WTC11 (cell line): ENCODE results near the gene VTA1. TPM values are rescaled to one million over a fixed set of nuclear protein-coding genes. Genes with fewer than 3 reads are reported as not detected.

Experiments
- ATAC-seq: fragments of 200-7000 bp; cut with Tn5 transposase; 2 replicates; pipeline ENCODE4 v1.10.0; 2021; ENCODE audit warnings: mild to moderate bottlenecking, moderate library complexity
- CTCF ChIA-PET: fragments of 300-600 bp; sonication (Branson Sonifier 250); formaldehyde crosslinking; loops from one replicate; lab custom pipeline; 2021; ENCODE audit warnings: antibody characterized with exemption; lab: Charles Lee
- POLR2A ChIA-PET: fragments of 350-600 bp; sonication (Branson Sonifier 250); formaldehyde crosslinking; loops from one replicate; lab custom pipeline; 2021; ENCODE audit warnings: antibody characterized with exemption; lab: Charles Lee
- DNase-seq: peaks from one replicate; pipeline ENCODE4 v3.0.0; 2021; ENCODE audit warnings: low spot score
- H3K27ac Mint-ChIP-seq: 2 replicates; pipeline ENCODE4 v1.8.0; 2021; ENCODE audit warnings: mixed read lengths
- H3K27me3 Mint-ChIP-seq: 2 replicates; pipeline ENCODE4 v1.8.0; 2021; ENCODE audit warnings: low read depth, mild to moderate bottlenecking, moderate library complexity, mixed read lengths
- H3K36me3 Mint-ChIP-seq: 2 replicates; pipeline ENCODE4 v1.8.0; 2021; ENCODE audit warnings: mixed read lengths
- H3K4me1 Mint-ChIP-seq: 2 replicates; pipeline ENCODE4 v1.8.0; 2022; ENCODE audit warnings: mixed read lengths
- H3K4me3 Mint-ChIP-seq: 2 replicates; pipeline ENCODE4 v1.8.0; 2021; ENCODE audit warnings: mild to moderate bottlenecking, moderate library complexity, mixed read lengths
- H3K9me3 Mint-ChIP-seq: 2 replicates; pipeline ENCODE4 v1.8.0; 2021; ENCODE audit warnings: mixed read lengths
- ATF3 ChIP-seq: sonication (generic); formaldehyde crosslinking; conservative IDR thresholded peaks from 2 replicates; pipeline ENCODE4 v1.8.1; 2022; ENCODE audit warnings: mild to moderate bottlenecking, missing genetic modification reagents
- E2F4 ChIP-seq: sonication (generic); formaldehyde crosslinking; IDR thresholded peaks from 2 replicates; pipeline ENCODE4 v1.8.1; 2022; ENCODE audit warnings: low read depth, mild to moderate bottlenecking, moderate library complexity, missing genetic modification reagents, borderline replicate concordance
- E2F5 ChIP-seq: sonication (generic); formaldehyde crosslinking; IDR thresholded peaks from 2 replicates; pipeline ENCODE4 v1.8.1; 2022; ENCODE audit warnings: mild to moderate bottlenecking, moderate library complexity, missing genetic modification reagents
- ERG ChIP-seq: fragments of 250-450 bp; sonication (Bioruptor Pico); IDR thresholded peaks from 2 replicates; pipeline ENCODE4 v1.8.0; 2021; ENCODE audit warnings: mild to moderate bottlenecking
- FOXJ3 ChIP-seq: sonication (generic); formaldehyde crosslinking; IDR thresholded peaks from 2 replicates; pipeline ENCODE4 v1.9.0; 2021; ENCODE audit warnings: missing genetic modification reagents, mild to moderate bottlenecking, borderline replicate concordance
- FOXK1 ChIP-seq: sonication (generic); formaldehyde crosslinking; IDR thresholded peaks from 2 replicates; pipeline ENCODE4 v1.8.0; 2022; ENCODE audit warnings: mild to moderate bottlenecking, moderate library complexity, missing genetic modification reagents
- FOXP4 ChIP-seq: sonication (generic); formaldehyde crosslinking; IDR thresholded peaks from 2 replicates; pipeline ENCODE4 v1.8.0; 2022; ENCODE audit warnings: mild to moderate bottlenecking, missing genetic modification reagents
- HMGXB4 ChIP-seq: sonication (generic); formaldehyde crosslinking; IDR thresholded peaks from 2 replicates; pipeline ENCODE4 v1.8.1; 2023; ENCODE audit warnings: mild to moderate bottlenecking, moderate library complexity, missing genetic modification reagents
- NR3C1 ChIP-seq: sonication (generic); formaldehyde crosslinking; conservative IDR thresholded peaks from 2 replicates; pipeline ENCODE4 v1.8.1; 2023; ENCODE audit warnings: low read depth, mild to moderate bottlenecking, missing genetic modification reagents
- OVOL2 ChIP-seq: fragments of 250-450 bp; sonication (Bioruptor Pico); IDR thresholded peaks from 2 replicates; pipeline ENCODE4 v1.9.0; 2021; ENCODE audit warnings: mild to moderate bottlenecking, borderline replicate concordance
- PREB ChIP-seq: sonication (generic); formaldehyde crosslinking; IDR thresholded peaks from 2 replicates; pipeline ENCODE4 v1.8.1; 2022; ENCODE audit warnings: mild to moderate bottlenecking, missing genetic modification reagents, moderate library complexity, borderline replicate concordance
- SMAD3 ChIP-seq: sonication (generic); formaldehyde crosslinking; IDR thresholded peaks from 2 replicates; pipeline ENCODE4 v1.8.0; 2022; ENCODE audit warnings: missing genetic modification reagents, mild to moderate bottlenecking, borderline replicate concordance
- SMAD4 ChIP-seq: sonication (generic); formaldehyde crosslinking; IDR thresholded peaks from 2 replicates; pipeline ENCODE4 v1.8.0; 2022; ENCODE audit warnings: mild to moderate bottlenecking, missing genetic modification reagents
- TEAD1 ChIP-seq: sonication (generic); formaldehyde crosslinking; IDR thresholded peaks from 2 replicates; pipeline ENCODE4 v1.8.0; 2022; ENCODE audit warnings: mild to moderate bottlenecking, missing genetic modification reagents
- ZNF396 ChIP-seq: fragments of 250-450 bp; sonication (Bioruptor Pico); IDR thresholded peaks from 2 replicates; pipeline ENCODE4 v1.8.0; 2021; ENCODE audit warnings: mild to moderate bottlenecking, moderate library complexity, borderline replicate concordance
- ZSCAN18 ChIP-seq: fragments of 250-450 bp; sonication (Bioruptor Pico); IDR thresholded peaks from 2 replicates; pipeline ENCODE4 v2.1.2; 2022; ENCODE audit warnings: mild to moderate bottlenecking, moderate library complexity
- total RNA-seq: library from RNA; stranded (reverse); gene quantifications from 3 replicates; pipeline ENCODE4 v1.2.3, GENCODE V29; 2021

VTA1 gene
- total RNA-seq, 1 experiment from 2014 or later = 55.4 TPM

- CTCF ChIA-PET = interaction anchor here (1.3 kb wide), 1 partner anchor 24 kb away, joined by 5 read pairs; no protein-coding TSS in a partner anchor
- no peak for ATAC-seq
- H3K4me3 Mint-ChIP-seq = no peak overlapping the region
- TF ChIP-seq NR3C1 (CRISPR knock-in tag) (no peak), E2F4 (no peak), ZNF396 (CRISPR knock-in tag) (no peak), ERG (CRISPR knock-in tag) (no peak), E2F5 (no peak), PREB (no peak), ATF3 (no peak), ZSCAN18 (CRISPR knock-in tag) (no peak), TEAD1 (no peak), SMAD4 (no peak), FOXK1 (CRISPR knock-in tag) (no peak), FOXJ3 (CRISPR knock-in tag) (no peak), SMAD3 (CRISPR knock-in tag) (no peak), FOXP4 (CRISPR knock-in tag) (no peak), HMGXB4 (CRISPR knock-in tag) (no peak), OVOL2 (CRISPR knock-in tag) (no peak)
- TF ChIP-seq, all 79 proteins: peak for 0
- Mint-ChIP-seq H3K4me1 (0 out of 2 replicates have a peak, but pooled peaks cover 7% of the 10 kb centered on the region), H3K27ac (no peak overlapping the region), H3K27me3 (no peaks in the 10 kb centered on the region), H3K36me3 (no peaks in the 10 kb centered on the region), H3K9me3 (no peaks in the 10 kb centered on the region)
- no peak for DNase-seq
- POLR2A ChIA-PET = no interaction called here
Measured at GRCh38 chr6:142183351-142183750, 36.3 kb downstream of the VTA1 start.
